Smooth muscle cell (in vitro differentiated cells): Measurements from ENCODE around the gene KHDC1L. TPM values are rescaled to one million over a fixed set of nuclear protein-coding genes. Genes with fewer than 3 reads are reported as not detected.
"Not testable (repeated sequence)": the region's sequence is repeated elsewhere in the genome, so short reads cannot be mapped to it uniquely, and the experiment has no call there.

ENCODE experiments used
- DNase-seq: peaks from one replicate; lab custom pipeline; 2025; ENCODE audit not compliant: unreplicated experiment; lab: John Stamatoyannopoulos, UW
- H2AFZ ChIP-seq: fragments of 200-600 bp; sonication (generic); 2 replicates; pipeline ENCODE4 v1.6.0; 2016; ENCODE audit warnings: antibody characterized with exemption, low read depth, mild to moderate bottlenecking
- H3F3A ChIP-seq: fragments of 200-600 bp; sonication (generic); 2 replicates; pipeline ENCODE4 v1.6.0; 2017; ENCODE audit warnings: antibody characterized with exemption, low read depth
- H3K27ac ChIP-seq: fragments of 200-600 bp; sonication (generic); 2 replicates; pipeline ENCODE4 v1.5.1; 2016; ENCODE audit warnings: low read depth, mild to moderate bottlenecking
- H3K27me3 ChIP-seq: fragments of 200-600 bp; sonication (generic); 2 replicates; pipeline ENCODE4 v1.6.1; 2016; ENCODE audit warnings: low read depth, mild to moderate bottlenecking
- H3K36me3 ChIP-seq: fragments of 200-600 bp; sonication (generic); 2 replicates; pipeline ENCODE4 v1.5.1; 2016; ENCODE audit warnings: low read depth
- H3K4me1 ChIP-seq: fragments of 200-600 bp; sonication (generic); 2 replicates; pipeline ENCODE4 v1.5.1; 2016; ENCODE audit warnings: low read depth
- H3K4me2 ChIP-seq: fragments of 200-600 bp; sonication (generic); 2 replicates; pipeline ENCODE4 v1.6.0; 2016; ENCODE audit warnings: mild to moderate bottlenecking
- H3K4me3 ChIP-seq: fragments of 200-600 bp; sonication (generic); 2 replicates; pipeline ENCODE4 v1.5.1; 2016; ENCODE audit warnings: mild to moderate bottlenecking
- H3K79me2 ChIP-seq: fragments of 200-600 bp; sonication (generic); 2 replicates; pipeline ENCODE4 v1.6.0; 2016; ENCODE audit warnings: low read depth, mild to moderate bottlenecking
- H3K9ac ChIP-seq: fragments of 200-600 bp; sonication (generic); 2 replicates; pipeline ENCODE4 v1.6.0; 2016; ENCODE audit warnings: low read depth
- H3K9me3 ChIP-seq: fragments of 200-600 bp; sonication (generic); replicated peaks from 2 replicates; pipeline ENCODE4 v1.5.1; 2016; ENCODE audit warnings: low read depth
- H4K20me1 ChIP-seq: fragments of 200-600 bp; sonication (generic); 2 replicates; pipeline ENCODE4 v1.6.0; 2016; ENCODE audit warnings: low read depth
- WGBS: methylation state at CpG from one replicate; pipeline ENCODE4 v1.1.7; 2016; ENCODE audit warnings: low lambda C conversion rate; 5-methylcytosine and 5-hydroxymethylcytosine counted together
- polyA plus RNA-seq: library from polyadenylated mRNA; unstranded; fragments of >200 nt; fragmentation: Nextera tagmentation; extraction: Ambion mirVana; gene quantifications from 2 replicates; pipeline ENCODE4 v1.2.1, GENCODE V29; 2016
- total RNA-seq: library from RNA; depleted of rRNA; stranded (reverse); fragments of >200 nt; gene quantifications from 2 replicates; pipeline ENCODE4 v1.2.3, GENCODE V29; 2014
- TF ChIP-seq, protein P1 (sequence below): fragments of 200-600 bp; sonication (generic); IDR thresholded peaks from 2 replicates; pipeline ENCODE4 v1.5.1; 2017; ENCODE audit warnings: borderline replicate concordance, mild to moderate bottlenecking, antibody characterized with exemption; ENCODE audit not compliant: insufficient read depth, poor library complexity, severe bottlenecking

The KHDC1L gene
- total and polyA plus RNA-seq, 2 experiments from 2014 or later = not detected

DNA sequence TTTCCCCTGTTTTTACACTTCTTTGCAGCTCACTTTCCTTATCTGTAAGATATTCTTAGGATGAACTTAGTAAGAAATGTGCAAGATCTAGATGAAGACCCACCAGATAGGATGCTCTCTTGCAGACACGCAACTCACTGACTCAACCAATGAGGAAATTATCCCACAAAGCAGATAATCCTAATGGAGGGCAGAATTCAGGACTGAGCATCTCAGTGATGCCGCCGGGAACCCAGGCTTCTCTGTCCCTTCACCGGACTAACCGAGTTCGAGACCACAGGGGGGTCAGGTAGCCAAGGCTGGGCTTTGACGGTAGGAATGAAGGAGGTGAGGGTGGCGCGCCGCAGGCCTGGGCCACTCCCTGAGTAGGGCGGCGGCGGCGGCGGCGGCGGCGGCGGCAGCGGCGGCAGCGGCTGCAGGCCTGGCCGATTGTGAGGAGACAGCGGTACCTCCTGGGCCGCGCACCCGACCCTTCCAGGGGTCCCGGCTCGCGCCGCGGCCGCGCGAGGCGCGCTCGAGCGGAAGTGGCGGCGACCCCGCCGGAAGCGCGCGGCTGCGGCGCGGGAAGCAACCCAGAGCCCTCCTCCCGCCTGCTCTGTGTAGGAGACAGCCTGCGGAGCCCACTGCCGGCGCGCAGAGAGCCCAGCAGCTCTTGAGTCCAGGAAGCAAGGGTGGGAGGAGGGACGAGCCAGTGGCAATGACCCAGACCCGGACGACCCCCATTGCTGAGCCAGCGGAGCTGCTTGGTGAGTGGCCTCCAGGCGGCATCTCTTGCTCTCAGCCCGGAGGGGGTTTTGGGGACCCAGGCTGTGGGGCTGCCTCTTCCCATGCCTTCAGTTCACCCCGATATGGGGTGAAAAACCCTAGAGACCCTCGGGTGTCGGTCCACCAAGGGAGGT, 37.6 kb upstream of the KHDC1L start, which contains the start of gene KHDC1:
KHDC1 (minus strand) TSS at position 526 of the 899 bp plus-strand sequence. CDS start 20,679 bp downstream, outside the sequence.
- Histone ChIP-seq H3K27me3 (no peaks in the 10 kb centered on the region), H3K9ac (peak within 1 kb of the TSS; percentile 61), H3K4me2 (peak within 1 kb of the TSS; percentile 97), H4K20me1 (no peaks in the 10 kb centered on the region), H3K27ac (no peak within 1 kb of the TSS), H3K79me2 (no peaks in the 10 kb centered on the region), H3K4me3 (peak within 1 kb of the TSS; percentile 62), H3F3A (no peaks in the 10 kb centered on the region), H2AFZ (peak within 1 kb of the TSS; percentile 68), H3K36me3 (no peaks in the 10 kb centered on the region), H3K4me1 (peaks cover 6% of the 10 kb centered on the region), H3K9me3 (no peaks in the 10 kb centered on the region)
- 3% methylated on average over 48 of the region's 63 CpGs for WGBS
- TF ChIP-seq, protein P1, sequence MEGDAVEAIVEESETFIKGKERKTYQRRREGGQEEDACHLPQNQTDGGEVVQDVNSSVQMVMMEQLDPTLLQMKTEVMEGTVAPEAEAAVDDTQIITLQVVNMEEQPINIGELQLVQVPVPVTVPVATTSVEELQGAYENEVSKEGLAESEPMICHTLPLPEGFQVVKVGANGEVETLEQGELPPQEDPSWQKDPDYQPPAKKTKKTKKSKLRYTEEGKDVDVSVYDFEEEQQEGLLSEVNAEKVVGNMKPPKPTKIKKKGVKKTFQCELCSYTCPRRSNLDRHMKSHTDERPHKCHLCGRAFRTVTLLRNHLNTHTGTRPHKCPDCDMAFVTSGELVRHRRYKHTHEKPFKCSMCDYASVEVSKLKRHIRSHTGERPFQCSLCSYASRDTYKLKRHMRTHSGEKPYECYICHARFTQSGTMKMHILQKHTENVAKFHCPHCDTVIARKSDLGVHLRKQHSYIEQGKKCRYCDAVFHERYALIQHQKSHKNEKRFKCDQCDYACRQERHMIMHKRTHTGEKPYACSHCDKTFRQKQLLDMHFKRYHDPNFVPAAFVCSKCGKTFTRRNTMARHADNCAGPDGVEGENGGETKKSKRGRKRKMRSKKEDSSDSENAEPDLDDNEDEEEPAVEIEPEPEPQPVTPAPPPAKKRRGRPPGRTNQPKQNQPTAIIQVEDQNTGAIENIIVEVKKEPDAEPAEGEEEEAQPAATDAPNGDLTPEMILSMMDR = no peak
- DNase-seq = peak; percentile 16

DNA sequence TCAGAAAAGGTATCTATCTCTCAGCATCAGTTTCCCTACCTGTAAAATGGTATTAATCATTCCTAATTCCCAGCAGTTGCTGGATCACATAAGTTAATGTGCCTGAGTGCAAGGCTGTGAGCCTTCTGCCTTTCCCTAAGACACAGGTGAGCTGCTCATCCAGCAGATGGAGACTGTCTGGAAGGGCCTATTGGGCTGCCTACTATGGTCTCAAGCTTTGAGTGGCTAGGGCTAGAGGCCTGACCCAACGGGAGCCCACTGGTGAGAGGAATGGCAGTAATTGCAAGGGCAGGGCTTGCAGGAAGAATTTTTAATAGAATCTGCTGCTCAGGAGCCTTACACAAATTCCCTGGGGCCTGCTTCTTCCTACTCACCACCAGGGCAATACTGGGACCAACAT, 33.4 kb upstream of the KHDC1L start:
- no peaks in the 10 kb centered on the region for H3K79me2 ChIP-seq
- TF ChIP-seq, protein P1 = no peak
- WGBS = 100% methylated on average over 1 of the region's 1 CpG

GRCh38 chr6:73254323-73254722, 29.0 kb upstream of the KHDC1L start:
- H3K4me1 ChIP-seq, H4K20me1 ChIP-seq, H3K27ac ChIP-seq, H3K27me3 ChIP-seq, H3K4me3 ChIP-seq, H3K9ac ChIP-seq, H2AFZ ChIP-seq, H3K9me3 ChIP-seq, H3K79me2 ChIP-seq, DNase-seq, H3K36me3 ChIP-seq, H3K4me2 ChIP-seq, H3F3A ChIP-seq: not testable (repeated sequence)
- 96% methylated on average over 5 of the region's 5 CpGs for WGBS

More for the DNA sequence above, 33.4 kb upstream of the KHDC1L start:
- Histone ChIP-seq H3K4me1 (peaks cover 5% of the 10 kb centered on the region), H3F3A (no peaks in the 10 kb centered on the region), H3K36me3 (no peaks in the 10 kb centered on the region), H3K4me3 (no peak overlapping the region), H3K9ac (no peak overlapping the region), H4K20me1 (no peaks in the 10 kb centered on the region), H3K27me3 (no peaks in the 10 kb centered on the region), H3K9me3 (no peaks in the 10 kb centered on the region), H2AFZ (no peak overlapping the region), H3K4me2 (no peak overlapping the region), H3K27ac (no peak overlapping the region)
- DNase-seq = no peak

GRCh38 chr6:73252703-73253102, 27.4 kb upstream of the KHDC1L start:
- no peaks in the 10 kb centered on the region for H3K79me2 ChIP-seq
- H4K20me1 ChIP-seq = no peaks in the 10 kb centered on the region
- DNase-seq = no peak
- H2AFZ ChIP-seq = no peak overlapping the region
- H3K9me3 ChIP-seq = no peaks in the 10 kb centered on the region
- H3K4me3 ChIP-seq = no peak overlapping the region
- WGBS = 90% methylated on average over 2 of the region's 2 CpGs
- H3K4me2 ChIP-seq = no peak overlapping the region
- H3F3A ChIP-seq = no peaks in the 10 kb centered on the region
- H3K27me3 ChIP-seq = no peaks in the 10 kb centered on the region
- TF ChIP-seq, protein P1 = no peak
- H3K4me1 ChIP-seq = no peaks in the 10 kb centered on the region
- no peak overlapping the region for H3K27ac ChIP-seq
- no peak overlapping the region for H3K9ac ChIP-seq
- H3K36me3 ChIP-seq = no peaks in the 10 kb centered on the region
